Dermis lymphatic vessel endothelial cell (primary cell): ENCODE measurements around the gene SNRNP40. TPM values are rescaled to one million over a fixed set of nuclear protein-coding genes. Genes with fewer than 3 reads are reported as not detected.

ENCODE experiments used
- total RNA-seq: library from RNA; depleted of rRNA; stranded (reverse); fragments of >200 nt; gene quantifications from 2 replicates; pipeline ENCODE4 v1.2.1, GENCODE V29; 2014

SNRNP40 gene
- 95.3 and 133 TPM in 2 replicates for total RNA-seq

DNA sequence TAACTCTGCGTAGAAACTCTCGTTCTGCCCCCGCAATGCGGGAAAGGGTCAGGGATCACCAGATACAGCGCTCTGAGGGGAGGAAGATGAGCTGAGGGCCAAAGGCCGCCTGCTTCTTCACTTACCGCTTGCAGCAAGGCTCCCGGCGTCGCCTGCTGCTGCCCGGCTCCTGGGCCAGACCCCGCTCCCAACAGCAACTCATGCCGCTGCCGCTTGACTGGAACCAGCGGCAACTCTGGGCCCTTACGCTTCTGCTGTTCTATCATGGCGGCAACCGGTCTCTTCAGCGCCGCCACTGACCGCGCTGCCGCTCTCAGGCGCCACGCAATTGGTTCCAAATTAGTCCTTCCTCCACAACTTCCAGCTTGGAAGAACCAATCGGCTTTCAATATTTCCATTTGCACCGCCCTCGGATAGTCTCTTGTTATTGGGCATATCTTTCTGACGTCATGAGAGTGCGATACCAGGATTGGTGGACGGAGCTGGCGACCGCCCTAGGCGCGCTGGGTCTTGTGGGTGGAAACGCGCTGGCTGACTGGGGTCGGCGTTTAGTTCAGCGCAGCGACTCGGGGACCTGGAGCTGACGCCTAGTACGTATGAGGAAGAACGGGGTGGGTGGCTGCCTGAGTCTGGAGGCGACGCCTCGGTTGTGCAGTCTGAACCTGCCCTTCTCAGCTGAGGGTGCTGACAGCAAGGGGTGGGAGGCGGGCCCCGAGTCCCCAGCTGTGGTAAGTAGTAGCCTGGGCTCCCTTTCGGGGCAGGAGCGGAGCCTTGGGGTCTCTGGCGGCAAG, at the start of gene SNRNP40, which contains the start of gene ZCCHC17:
Gene SNRNP40, minus strand, starts transcription at position 303 of the 791 bp plus-strand sequence. Its CDS starts 37 bp downstream, at position 266.
Gene ZCCHC17, plus strand, starts transcription at position 547 of the 791 bp plus-strand sequence. CDS start 13,067 bp downstream, outside the sequence.

DNA sequence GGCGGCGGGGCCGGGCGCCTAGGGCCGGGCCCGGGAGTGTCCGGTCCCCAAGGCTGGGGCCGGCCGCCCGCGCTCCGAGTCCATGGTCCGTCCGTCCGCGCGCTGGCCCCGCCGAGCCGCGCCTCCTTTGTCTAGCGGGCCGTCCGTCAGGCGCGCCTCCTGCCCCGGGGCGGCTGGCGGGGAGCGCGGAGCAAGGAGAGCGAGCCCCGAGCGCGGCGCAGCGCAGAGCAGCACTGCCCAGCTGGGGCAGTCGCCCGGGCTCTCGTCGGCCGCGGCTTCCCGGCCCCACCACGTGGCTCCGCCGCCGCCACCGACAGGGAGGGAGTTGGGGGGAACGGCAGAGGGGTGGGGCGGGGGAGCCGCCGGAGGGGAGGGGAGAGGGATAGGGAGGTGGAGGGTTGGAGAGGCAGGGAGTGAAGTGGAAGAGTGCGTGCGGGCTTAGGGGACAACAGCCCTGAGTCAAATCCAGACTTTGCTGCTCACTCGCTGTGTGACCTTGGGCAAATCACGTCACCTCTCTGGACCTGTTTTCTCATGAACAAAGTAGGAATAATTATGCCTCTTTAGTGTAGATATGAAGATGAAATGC, 56.8 kb downstream of the SNRNP40 start, which contains the start of gene NKAIN1:
Gene NKAIN1, minus strand, starts transcription at position 235 of the 589 bp plus-strand sequence. CDS start 340 bp downstream, outside the sequence.

Other genes starting within 250 kb of the SNRNP40 start
- gene PUM1, start 231.1 kb downstream of the SNRNP40 start, total RNA-seq: 68.2 and 68.3 TPM in 2 replicates
- 0.11 and 0.17 TPM in 2 replicates for gene NKAIN1, start 56.9 kb downstream of the SNRNP40 start, total RNA-seq
- 22.9 and 28.2 TPM in 2 replicates for gene ZCCHC17, start 244 bp upstream of the SNRNP40 start, total RNA-seq
- gene FABP3, start 76.3 kb upstream of the SNRNP40 start, total RNA-seq: 0.43 TPM in 1 of 2 replicates, not detected in the other
- 6.2 and 6.5 TPM in 2 replicates for gene SERINC2, start 116.4 kb upstream of the SNRNP40 start, total RNA-seq